Panc1 (cell line): ENCODE results near the gene CES2. TPM values are rescaled to one million over a fixed set of nuclear protein-coding genes. Genes with fewer than 3 reads are reported as not detected.
"Not testable (repeated sequence)": the region's sequence is repeated elsewhere in the genome, so short reads cannot be mapped to it uniquely, and the experiment has no call there.

Experiments
- ATAC-seq: fragments of 200-7000 bp; cut with Tn5 transposase; 2 replicates; pipeline ENCODE4 v1.9.1; 2020; ENCODE audit warnings: mild to moderate bottlenecking, moderate library complexity
- BruUV-seq: library from RNA; stranded (reverse); fragments of 400-500 nt; replicated peaks from 2 replicates; lab custom pipeline; 2021; lab: Mats Ljungman, UMichigan
- CTCF ChIA-PET: fragments of 300-600 bp; sonication (Branson Sonifier 250); formaldehyde crosslinking; loops from one replicate; lab custom pipeline; 2022; ENCODE audit warnings: antibody characterized with exemption; lab: Charles Lee
- POLR2A ChIA-PET: fragments of 300-600 bp; sonication (Branson Sonifier 250); formaldehyde crosslinking; loops from one replicate; lab custom pipeline; 2022; ENCODE audit warnings: antibody characterized with exemption; lab: Charles Lee
- DNase-seq: peaks from one replicate; pipeline ENCODE4 v3.0.0-alpha.2; 2010; ENCODE audit warnings: low read depth, low spot score
- H3K27ac ChIP-seq: 2 replicates; pipeline ENCODE4 v1.5.1; 2011; ENCODE audit warnings: mild to moderate bottlenecking, low read length, inconsistent platforms
- H3K27me3 ChIP-seq: fragments of 200-500 bp; sonication (Bioruptor generic); 2 replicates; pipeline ENCODE4 v1.6.0; 2014; ENCODE audit warnings: low read length, inconsistent platforms; ENCODE audit not compliant: control insufficient read depth, insufficient read depth
- H3K36me3 ChIP-seq: fragments of 200-500 bp; sonication (Bioruptor generic); 2 replicates; pipeline ENCODE4 v1.5.1; 2014; ENCODE audit warnings: inconsistent platforms, mild to moderate bottlenecking, low read length, moderate library complexity; ENCODE audit not compliant: control insufficient read depth, insufficient read depth
- H3K4me1 ChIP-seq: 2 replicates; pipeline ENCODE4 v1.5.1; 2011; ENCODE audit warnings: inconsistent platforms, mild to moderate bottlenecking, low read length, moderate library complexity; ENCODE audit not compliant: control insufficient read depth, insufficient read depth
- H3K4me3 ChIP-seq, 2 experiments: 2 replicates each; pipeline ENCODE4 v1.5.1; 2011 to 2012; ENCODE audit warnings: low read depth in 2 of 2, low read length in 2 of 2, mild to moderate bottlenecking in 2 of 2, inconsistent platforms in 1 of 2, moderate library complexity in 1 of 2
- H3K9me3 ChIP-seq: fragments of 200-500 bp; sonication (Bioruptor generic); 2 replicates; pipeline ENCODE4 v1.5.1; 2014; ENCODE audit warnings: low read depth, mild to moderate bottlenecking, inconsistent platforms, low read length, moderate library complexity; ENCODE audit not compliant: control insufficient read depth, insufficient read depth
- POLR2AphosphoS5 ChIP-seq: IDR thresholded peaks from 2 replicates; pipeline ENCODE4 v1.6.1; 2012; ENCODE audit warnings: mild to moderate bottlenecking, low read depth, low read length, moderate library complexity
- SIN3A ChIP-seq: IDR thresholded peaks from 2 replicates; pipeline ENCODE4 v1.6.1; 2012; ENCODE audit warnings: low read depth, mild to moderate bottlenecking, low read length, moderate library complexity, borderline replicate concordance; ENCODE audit not compliant: insufficient read depth
- TCF7L2 ChIP-seq: IDR thresholded peaks from 2 replicates; pipeline ENCODE4 v1.6.1; 2011; ENCODE audit warnings: mild to moderate bottlenecking, low read depth, low read length, inconsistent platforms
- in situ Hi-C: cut with HindIII; loops from 2 replicates; pipeline ENCODE4 v1.10.0; 2016; ENCODE audit warnings: low sequenced_read_pairs, low pct_unique_long_range_greater_than_20kb
- intact Hi-C: fragments of 100-400 bp; cut with micrococcal nuclease; formaldehyde crosslinking; loops from one replicate; pipeline ENCODE4 v1.10.0; 2022; ENCODE audit not compliant: unreplicated experiment
- total RNA-seq: library from RNA; stranded (reverse); gene quantifications from one replicate; pipeline ENCODE4 v1.2.1, GENCODE V29; 2021; ENCODE audit not compliant: unreplicated experiment
- TF ChIP-seq, protein P1 (sequence below): fragments of 450-650 bp; IDR thresholded peaks from 2 replicates; pipeline ENCODE4 v1.5.1; 2017; ENCODE audit warnings: mild to moderate bottlenecking
- TF ChIP-seq, protein P2 (sequence below), 2 experiments: IDR thresholded peaks; 2 replicates each; pipeline ENCODE4 v1.6.1; 2011 to 2012; ENCODE audit warnings: low read depth in 2 of 2, control low read depth in 1 of 2, low read length in 1 of 2, mild to moderate bottlenecking in 1 of 2, moderate library complexity in 1 of 2; ENCODE audit not compliant: insufficient read depth in 1 of 2

Gene CES2
- total RNA-seq, 1 experiment from 2014 or later: 26.3 TPM

DNA sequence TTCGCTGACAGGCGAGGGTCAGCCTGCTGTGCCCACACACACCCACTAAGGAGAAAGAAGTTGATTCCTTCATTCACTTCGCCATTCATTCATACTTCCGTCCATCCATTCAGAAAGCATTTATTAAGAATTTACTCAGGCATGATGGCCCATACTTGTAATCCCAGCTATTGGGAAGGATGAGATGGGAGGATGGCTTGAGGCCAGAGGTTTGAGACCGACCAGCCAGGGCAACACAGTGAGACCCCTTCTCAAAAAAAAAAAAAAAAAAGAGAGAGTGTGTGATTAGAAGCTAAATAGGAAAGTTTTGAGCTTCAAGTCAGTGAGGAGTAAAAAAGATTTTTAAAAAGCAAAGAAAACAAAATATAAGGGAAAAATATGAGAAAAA, 8.7 kb downstream of the CES2 start:
- no peak overlapping the region for H3K4me3 ChIP-seq
- ChIA-PET CTCF (interaction anchor here (0.6 kb wide), 1 partner anchor 43 kb away, joined by 3 read pairs; no protein-coding TSS in a partner anchor), POLR2A (interaction anchor here (0.6 kb wide), 2 partner anchors 87 to 304 kb away, joined by 4 to 7 read pairs; no protein-coding TSS in a partner anchor)
- intact Hi-C loops: no loop called here
- TF ChIP-seq POLR2AphosphoS5: no peak
- TF ChIP-seq, protein P1, sequence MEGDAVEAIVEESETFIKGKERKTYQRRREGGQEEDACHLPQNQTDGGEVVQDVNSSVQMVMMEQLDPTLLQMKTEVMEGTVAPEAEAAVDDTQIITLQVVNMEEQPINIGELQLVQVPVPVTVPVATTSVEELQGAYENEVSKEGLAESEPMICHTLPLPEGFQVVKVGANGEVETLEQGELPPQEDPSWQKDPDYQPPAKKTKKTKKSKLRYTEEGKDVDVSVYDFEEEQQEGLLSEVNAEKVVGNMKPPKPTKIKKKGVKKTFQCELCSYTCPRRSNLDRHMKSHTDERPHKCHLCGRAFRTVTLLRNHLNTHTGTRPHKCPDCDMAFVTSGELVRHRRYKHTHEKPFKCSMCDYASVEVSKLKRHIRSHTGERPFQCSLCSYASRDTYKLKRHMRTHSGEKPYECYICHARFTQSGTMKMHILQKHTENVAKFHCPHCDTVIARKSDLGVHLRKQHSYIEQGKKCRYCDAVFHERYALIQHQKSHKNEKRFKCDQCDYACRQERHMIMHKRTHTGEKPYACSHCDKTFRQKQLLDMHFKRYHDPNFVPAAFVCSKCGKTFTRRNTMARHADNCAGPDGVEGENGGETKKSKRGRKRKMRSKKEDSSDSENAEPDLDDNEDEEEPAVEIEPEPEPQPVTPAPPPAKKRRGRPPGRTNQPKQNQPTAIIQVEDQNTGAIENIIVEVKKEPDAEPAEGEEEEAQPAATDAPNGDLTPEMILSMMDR: no peak
- no peak for TF ChIP-seq TCF7L2
- TF ChIP-seq, protein P2, sequence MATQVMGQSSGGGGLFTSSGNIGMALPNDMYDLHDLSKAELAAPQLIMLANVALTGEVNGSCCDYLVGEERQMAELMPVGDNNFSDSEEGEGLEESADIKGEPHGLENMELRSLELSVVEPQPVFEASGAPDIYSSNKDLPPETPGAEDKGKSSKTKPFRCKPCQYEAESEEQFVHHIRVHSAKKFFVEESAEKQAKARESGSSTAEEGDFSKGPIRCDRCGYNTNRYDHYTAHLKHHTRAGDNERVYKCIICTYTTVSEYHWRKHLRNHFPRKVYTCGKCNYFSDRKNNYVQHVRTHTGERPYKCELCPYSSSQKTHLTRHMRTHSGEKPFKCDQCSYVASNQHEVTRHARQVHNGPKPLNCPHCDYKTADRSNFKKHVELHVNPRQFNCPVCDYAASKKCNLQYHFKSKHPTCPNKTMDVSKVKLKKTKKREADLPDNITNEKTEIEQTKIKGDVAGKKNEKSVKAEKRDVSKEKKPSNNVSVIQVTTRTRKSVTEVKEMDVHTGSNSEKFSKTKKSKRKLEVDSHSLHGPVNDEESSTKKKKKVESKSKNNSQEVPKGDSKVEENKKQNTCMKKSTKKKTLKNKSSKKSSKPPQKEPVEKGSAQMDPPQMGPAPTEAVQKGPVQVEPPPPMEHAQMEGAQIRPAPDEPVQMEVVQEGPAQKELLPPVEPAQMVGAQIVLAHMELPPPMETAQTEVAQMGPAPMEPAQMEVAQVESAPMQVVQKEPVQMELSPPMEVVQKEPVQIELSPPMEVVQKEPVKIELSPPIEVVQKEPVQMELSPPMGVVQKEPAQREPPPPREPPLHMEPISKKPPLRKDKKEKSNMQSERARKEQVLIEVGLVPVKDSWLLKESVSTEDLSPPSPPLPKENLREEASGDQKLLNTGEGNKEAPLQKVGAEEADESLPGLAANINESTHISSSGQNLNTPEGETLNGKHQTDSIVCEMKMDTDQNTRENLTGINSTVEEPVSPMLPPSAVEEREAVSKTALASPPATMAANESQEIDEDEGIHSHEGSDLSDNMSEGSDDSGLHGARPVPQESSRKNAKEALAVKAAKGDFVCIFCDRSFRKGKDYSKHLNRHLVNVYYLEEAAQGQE (IDR thresholded peaks at IDR 0.05; ENCODE audit: insufficient read depth in 1 of 2, low read depth in 2 of 2, low read length in 1 of 2): no peak
- TF ChIP-seq SIN3A: no peak
- no TSS peak for BruUV-seq
- H3K4me1 ChIP-seq: no peaks in the 10 kb centered on the region
- H3K36me3 ChIP-seq: no peaks in the 10 kb centered on the region
- H3K9me3 ChIP-seq: no peaks in the 10 kb centered on the region
- H3K27me3 ChIP-seq: no peaks in the 10 kb centered on the region
- H3K27ac ChIP-seq: no peak overlapping the region
- DNase-seq: no peak
- in situ Hi-C loops: no loop called here
- ATAC-seq: no peak

DNA sequence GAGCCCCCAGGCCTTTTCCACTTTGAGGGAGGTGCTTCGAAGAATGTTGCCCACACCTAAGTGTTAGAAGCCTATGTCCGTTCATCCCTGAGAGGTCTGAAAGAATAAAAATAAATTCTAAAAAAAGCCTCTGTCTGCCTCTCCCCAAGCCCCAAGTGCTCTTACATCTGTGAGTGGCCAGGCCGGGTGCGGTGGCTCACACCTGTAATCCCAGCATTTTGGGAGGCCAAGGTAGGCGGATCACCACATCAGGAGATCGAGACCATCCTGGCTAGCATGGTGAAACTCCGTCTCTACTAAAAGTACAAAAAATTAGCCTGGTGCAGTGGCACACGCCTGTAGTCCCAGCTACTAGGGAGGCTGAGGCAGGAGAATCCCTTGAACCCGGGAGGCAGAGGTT, 9.7 kb downstream of the CES2 start:
- H3K9me3 ChIP-seq, in situ Hi-C loops, H3K4me3 ChIP-seq, CTCF ChIA-PET, BruUV-seq, DNase-seq, H3K27ac ChIP-seq, H3K36me3 ChIP-seq, H3K4me1 ChIP-seq, H3K27me3 ChIP-seq, POLR2A ChIA-PET, ATAC-seq: not testable (repeated sequence)
- intact Hi-C loops: loop anchor here (5.0 kb wide), 1 partner anchor 48 kb away; no protein-coding TSS in a partner anchor

DNA sequence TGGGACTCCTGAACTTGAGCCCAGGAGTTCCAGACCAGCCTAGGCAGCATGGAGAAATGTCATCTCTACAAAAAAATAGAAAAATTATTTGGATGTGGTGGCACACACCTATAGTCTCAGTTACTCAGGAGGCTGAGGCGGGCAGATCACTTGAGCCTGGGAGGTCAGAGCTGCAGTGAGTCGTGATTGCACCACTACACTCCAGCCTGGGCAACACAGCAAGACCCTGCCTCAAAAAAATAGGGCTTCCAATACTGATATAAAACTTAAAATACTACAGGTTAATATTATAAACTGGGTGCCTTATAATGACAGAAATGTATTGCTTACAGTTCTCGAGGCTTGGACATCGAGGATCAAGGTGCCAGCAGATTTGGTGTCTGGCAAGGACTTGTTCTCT, 10.6 kb downstream of the CES2 start:
- DNase-seq (no peak), ATAC-seq (no peak)
- no peaks in the 10 kb centered on the region for H3K27me3 ChIP-seq
- no peaks in the 10 kb centered on the region for H3K36me3 ChIP-seq
- H3K4me3 ChIP-seq: no peak overlapping the region
- H3K4me1 ChIP-seq: no peaks in the 10 kb centered on the region
- in situ Hi-C loops: no loop called here
- CTCF ChIA-PET: interaction anchor here (0.7 kb wide), 1 partner anchor 17 kb away, joined by 5 read pairs; no protein-coding TSS in a partner anchor
- no TSS peak for BruUV-seq
- TF ChIP-seq POLR2AphosphoS5 (no peak), SIN3A (no peak), TCF7L2 (no peak)
- TF ChIP-seq, protein P2 (IDR thresholded peaks at IDR 0.05; ENCODE audit: insufficient read depth in 1 of 2, low read depth in 2 of 2, low read length in 1 of 2): no peak
- TF ChIP-seq, protein P1: no peak
- intact Hi-C loops: loop anchor here (5.0 kb wide), 1 partner anchor 49 kb away; no protein-coding TSS in a partner anchor
- POLR2A ChIA-PET: no interaction called here
- no peaks in the 10 kb centered on the region for H3K9me3 ChIP-seq
- H3K27ac ChIP-seq: no peak overlapping the region
